Fibroblast of peridontal ligament (primary cell): ENCODE data around the gene CD3D.
A peak's percentile ranks its signal among the peaks of the same experiment; 100 is the strongest.

Experiments used
- DNase-seq: peaks from one replicate; pipeline ENCODE4 v3.0.0-alpha.2; 2010; ENCODE audit errors: extremely low read depth

Gene CD3D

GRCh38 chr11:118301600-118302195, 40.8 kb downstream of the CD3D start:
- no peak for DNase-seq

- peak; percentile 3 for DNase-seq
These were observed 46.6 kb downstream of the CD3D start for GRCh38 chr11:118295815-118296454.

- DNase-seq = no peak
These were observed 47.3 kb downstream of the CD3D start for GRCh38 chr11:118295199-118295598.

DNA sequence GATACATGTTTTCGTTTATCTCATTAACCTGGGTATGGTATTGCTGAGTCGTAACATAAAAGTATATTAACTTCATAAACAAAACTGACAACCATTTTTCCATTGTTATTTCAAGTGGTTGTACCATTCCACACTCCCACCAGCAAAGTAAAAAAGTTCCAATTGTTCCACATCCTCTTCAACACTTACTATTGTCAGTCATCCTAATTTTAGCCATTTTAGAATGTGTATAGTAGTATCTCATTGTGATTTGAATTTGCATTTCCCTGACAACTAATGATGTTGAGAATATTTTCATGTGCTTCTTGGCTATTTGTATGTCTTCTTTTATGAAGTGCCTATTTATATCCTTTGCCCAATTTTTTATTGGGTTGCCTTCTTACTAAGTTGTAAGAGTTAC, 48.5 kb downstream of the CD3D start:
- DNase-seq = no peak

- peak; percentile 3 for DNase-seq
These were observed 50.9 kb downstream of the CD3D start for GRCh38 chr11:118291477-118292135.

DNA sequence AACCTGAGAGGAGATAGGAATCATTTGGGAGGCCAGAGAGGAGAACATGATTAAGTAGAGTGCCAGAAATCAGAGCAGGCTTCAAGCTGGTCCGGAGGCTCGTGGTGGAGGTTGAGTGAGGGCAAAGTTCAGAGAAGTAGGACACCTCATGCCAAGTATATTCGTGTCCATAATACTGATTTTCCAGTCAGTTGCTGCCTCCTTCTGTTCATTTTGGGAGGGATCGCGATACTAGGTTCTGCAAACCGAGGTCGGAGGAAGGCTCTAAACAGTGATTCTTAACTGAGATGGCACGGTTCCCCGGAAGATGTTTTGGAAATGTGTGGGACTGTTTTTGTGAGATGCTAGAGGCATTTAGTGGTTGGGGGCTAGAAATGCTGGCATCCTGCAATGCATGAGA, 51.6 kb downstream of the CD3D start:
- DNase-seq = no peak

GRCh38 chr11:118289401-118289800, 53.1 kb downstream of the CD3D start:
- DNase-seq = peak; percentile 29
